GM12875 (cell line): ENCODE measurements around the gene CDH4.

ENCODE experiments used
- H3K4me3 ChIP-seq: one replicate; pipeline ENCODE4 v1.5.1; 2011; ENCODE audit warnings: low read depth, low read length, control low read depth
- CTCF ChIP-seq: IDR thresholded peaks from 2 replicates; pipeline ENCODE4 v1.5.1; 2011; ENCODE audit warnings: low read depth, mild to moderate bottlenecking, control low read depth, inconsistent platforms, low read length, moderate library complexity, borderline replicate concordance; ENCODE audit not compliant: insufficient read depth

The CDH4 gene

GRCh38 chr20:61584851-61585250 is 332.8 kb downstream of the CDH4 start:
- H3K4me3 ChIP-seq = no peak overlapping the region
- TF ChIP-seq CTCF = no peak

- TF ChIP-seq CTCF = no peak
- no peak overlapping the region for H3K4me3 ChIP-seq
These were observed 333.7 kb downstream of the CDH4 start for GRCh38 chr20:61585764-61586163.

DNA sequence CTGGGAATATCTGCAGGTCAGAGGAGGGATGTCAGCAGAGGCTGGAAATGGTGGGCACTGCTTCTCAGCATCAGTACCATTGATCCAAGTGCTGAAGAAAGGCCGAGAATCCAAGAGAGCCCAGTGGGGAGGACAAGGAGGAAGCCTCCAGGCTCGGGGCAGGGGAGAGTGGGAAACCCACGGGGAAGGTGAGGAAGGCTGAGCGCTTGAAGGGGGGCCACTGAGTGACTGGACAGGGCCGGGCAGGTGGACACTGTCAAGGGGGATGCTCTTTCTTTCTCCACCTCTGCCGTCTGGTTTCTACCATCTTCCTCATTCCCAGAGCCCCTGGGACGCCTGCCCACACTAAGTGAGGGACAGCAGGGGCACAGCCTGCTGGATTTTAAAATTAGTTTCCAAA is 335.0 kb downstream of the CDH4 start:
- TF ChIP-seq CTCF = no peak
- H3K4me3 ChIP-seq = no peak overlapping the region

DNA sequence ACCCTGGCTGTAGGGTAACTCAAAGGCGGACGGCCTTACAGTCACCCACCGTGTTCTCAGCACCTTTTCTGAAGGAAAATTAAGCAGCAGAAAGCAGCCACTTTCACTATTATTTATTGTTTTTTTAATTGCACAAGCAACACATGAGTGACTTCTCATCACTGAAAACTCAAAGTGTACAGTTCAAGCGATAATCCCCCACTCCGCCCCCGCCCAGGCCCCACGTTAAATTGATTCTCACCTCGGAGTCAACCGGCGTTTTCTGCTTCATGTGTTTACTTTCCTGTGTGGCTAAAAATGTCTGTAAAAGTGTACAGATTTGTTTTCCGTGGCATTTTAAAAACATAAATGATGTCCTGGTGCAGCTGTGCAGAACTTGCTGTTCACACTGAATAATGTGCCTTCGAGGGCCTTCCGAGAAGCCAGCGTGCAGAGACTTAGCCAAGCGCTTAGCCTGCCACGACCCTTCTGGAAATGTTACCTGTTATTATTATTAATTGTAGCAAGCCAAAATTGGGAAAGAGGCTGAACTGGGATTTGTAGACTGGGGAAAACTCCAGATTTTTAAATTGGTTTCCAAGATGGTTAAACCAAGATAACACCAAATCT is 335.7 kb downstream of the CDH4 start:
- TF ChIP-seq CTCF = no peak
- no peak overlapping the region for H3K4me3 ChIP-seq

- TF ChIP-seq CTCF = no peak
- no peak overlapping the region for H3K4me3 ChIP-seq
These were observed 336.6 kb downstream of the CDH4 start for GRCh38 chr20:61588411-61589385.

DNA sequence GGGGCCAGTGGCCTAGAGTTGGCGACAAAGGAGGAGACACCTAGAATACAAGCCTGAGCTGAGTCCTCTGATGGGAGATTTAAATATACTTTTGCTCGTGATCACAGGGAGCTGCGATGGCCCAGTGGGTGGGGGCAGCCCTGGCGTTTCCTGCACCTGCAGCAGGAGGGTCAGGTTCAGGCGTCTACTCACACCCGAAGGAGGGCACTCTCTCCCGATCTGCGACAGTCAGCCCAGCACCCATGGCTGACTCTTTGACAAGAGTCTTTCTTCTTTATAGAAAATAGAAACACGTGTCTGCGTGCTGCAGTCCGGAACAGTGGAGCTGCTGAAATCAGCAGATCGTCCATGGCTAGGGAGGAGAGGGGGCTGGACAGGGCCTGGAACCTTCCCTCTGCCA is 338.2 kb downstream of the CDH4 start:
- no peak overlapping the region for H3K4me3 ChIP-seq
- no peak for TF ChIP-seq CTCF
